Mononuclear cell (primary cell): ENCODE results near the gene WDR91. TPM values are rescaled to one million over a fixed set of nuclear protein-coding genes. Genes with fewer than 3 reads are reported as not detected.
"Not testable (repeated sequence)": the region's sequence is repeated elsewhere in the genome, so short reads cannot be mapped to it uniquely, and the experiment has no call there.

Source experiments
- H3K27me3 ChIP-seq: 2 replicates; pipeline ENCODE4 v1.6.0; 2011; ENCODE audit warnings: low read length, control low read depth; ENCODE audit not compliant: insufficient read depth
- H3K4me1 ChIP-seq: 2 replicates; pipeline ENCODE4 v1.5.1; 2011; ENCODE audit warnings: mild to moderate bottlenecking, low read length, control low read depth; ENCODE audit not compliant: insufficient read depth
- H3K4me3 ChIP-seq: 2 replicates; pipeline ENCODE4 v1.5.1; 2011; ENCODE audit warnings: mild to moderate bottlenecking, low read length, moderate library complexity
- H3K9me3 ChIP-seq: 2 replicates; pipeline ENCODE4 v1.5.1; 2011; ENCODE audit warnings: low read depth, mild to moderate bottlenecking, control low read depth, low read length
- total RNA-seq: library from RNA; depleted of rRNA; stranded (reverse); fragments of >200 nt; gene quantifications from one replicate; pipeline ENCODE4 v1.2.3, GENCODE V29; 2012

Gene WDR91
- total RNA-seq, 1 donor, result 14.3 TPM

GRCh38 chr7:135239263-135239662 is 27.9 kb upstream of the WDR91 start:
- no peak overlapping the region for H3K4me3 ChIP-seq
- no peaks in the 10 kb centered on the region for H3K4me1 ChIP-seq
- no peaks in the 10 kb centered on the region for H3K9me3 ChIP-seq
- H3K27me3 ChIP-seq, result no peaks in the 10 kb centered on the region

DNA sequence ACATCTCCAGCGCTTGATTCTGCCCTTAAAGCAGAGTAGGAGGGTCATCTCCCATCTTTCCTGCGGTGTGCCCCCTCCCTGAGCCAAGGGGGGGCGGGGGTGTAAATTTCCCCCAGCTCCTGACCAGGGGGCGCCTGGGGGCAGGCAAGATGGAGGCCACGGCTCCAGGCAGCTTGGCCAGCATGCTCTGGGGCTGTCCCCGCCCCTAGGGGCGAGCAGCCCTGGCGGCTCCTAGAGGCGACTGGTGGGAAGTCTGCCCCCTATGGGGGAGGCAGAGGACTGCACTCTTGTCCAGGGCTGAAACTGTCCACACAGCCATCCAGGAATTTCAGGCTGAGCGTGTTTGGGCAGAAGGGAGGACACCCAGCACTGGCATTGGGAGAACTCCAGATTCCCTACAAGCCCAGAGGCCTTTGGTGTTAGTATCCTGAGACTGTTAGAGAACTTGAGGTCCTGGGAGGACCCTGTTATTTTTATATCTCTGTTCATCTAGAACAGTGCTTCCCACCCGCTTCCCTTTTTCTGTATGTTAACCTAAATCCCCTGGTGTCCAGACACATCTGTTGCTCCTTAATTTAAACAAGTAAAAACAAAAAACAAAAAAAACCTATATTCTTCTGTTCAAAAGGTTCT is 26.9 kb upstream of the WDR91 start:
- Histone ChIP-seq H3K4me1 (no peaks in the 10 kb centered on the region), H3K27me3 (no peaks in the 10 kb centered on the region), H3K4me3 (no peak overlapping the region), H3K9me3 (no peaks in the 10 kb centered on the region)

GRCh38 chr7:135236727-135237126 is 25.4 kb upstream of the WDR91 start:
- Histone ChIP-seq H3K9me3 (no peaks in the 10 kb centered on the region), H3K27me3 (no peaks in the 10 kb centered on the region), H3K4me1 (no peaks in the 10 kb centered on the region), H3K4me3 (no peak overlapping the region)

DNA sequence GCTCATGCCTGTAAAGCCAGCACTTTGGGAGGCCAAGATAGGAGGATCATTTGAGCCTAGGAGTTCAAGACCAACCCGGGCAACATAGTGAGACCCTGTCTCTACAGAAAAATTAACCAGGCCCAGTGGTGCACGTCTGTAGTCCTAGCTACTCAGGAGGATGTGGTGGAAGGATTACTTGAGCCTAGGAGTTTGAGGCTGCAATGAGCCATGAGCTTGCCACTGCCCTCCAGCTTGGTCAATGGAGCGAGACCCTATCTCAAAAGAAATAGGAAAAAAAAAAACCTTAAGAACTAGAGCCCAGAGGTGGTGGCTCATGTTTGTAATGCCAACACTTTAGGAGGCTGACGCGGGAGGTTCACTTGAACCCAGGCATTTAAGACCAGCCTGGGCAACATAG is 24.5 kb upstream of the WDR91 start:
- H3K4me1 ChIP-seq, result no peaks in the 10 kb centered on the region
- no peaks in the 10 kb centered on the region for H3K27me3 ChIP-seq
- H3K4me3 ChIP-seq, result no peak overlapping the region

GRCh38 chr7:135234727-135235126 is 23.4 kb upstream of the WDR91 start:
- H3K27me3 ChIP-seq, result no peaks in the 10 kb centered on the region
- no peaks in the 10 kb centered on the region for H3K4me1 ChIP-seq
- no peak overlapping the region for H3K4me3 ChIP-seq
- H3K9me3 ChIP-seq, result no peaks in the 10 kb centered on the region

More for the DNA sequence above, 24.5 kb upstream of the WDR91 start:
- H3K9me3 ChIP-seq, result no peaks in the 10 kb centered on the region

DNA sequence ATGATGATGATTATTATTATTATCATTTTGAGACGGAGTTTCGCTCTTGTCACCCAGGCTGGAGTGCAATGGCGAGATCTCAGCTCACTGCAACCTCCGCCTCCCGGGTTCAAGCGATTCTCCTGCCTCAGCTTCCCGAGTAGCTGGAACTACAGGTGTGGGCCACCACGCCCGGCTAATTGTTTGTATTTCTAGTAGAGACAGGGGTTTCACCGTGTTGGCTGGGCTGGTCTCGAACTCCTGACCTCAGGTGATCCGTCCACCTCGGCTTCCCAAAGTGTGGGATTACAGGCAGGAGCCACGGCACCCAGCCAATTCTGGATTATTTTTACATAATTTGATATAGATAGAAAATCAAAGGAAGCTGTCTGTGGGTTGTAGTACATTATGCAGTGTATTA is 22.8 kb upstream of the WDR91 start:
- not testable (repeated sequence) for H3K4me3 ChIP-seq, H3K9me3 ChIP-seq, H3K4me1 ChIP-seq, H3K27me3 ChIP-seq

GRCh38 chr7:135233570-135233969 is 22.2 kb upstream of the WDR91 start, which contains the start of gene STRA8:
Gene STRA8 (plus strand): TSS chr7:135233838. CDS start chr7:135240525, 6,687 bp downstream.
- Histone ChIP-seq H3K9me3 (no peaks in the 10 kb centered on the region), H3K4me3 (no peak within 1 kb of the TSS), H3K4me1 (no peaks in the 10 kb centered on the region), H3K27me3 (no peaks in the 10 kb centered on the region)

- H3K4me3 ChIP-seq, result no peak overlapping the region
- no peaks in the 10 kb centered on the region for H3K9me3 ChIP-seq
- no peaks in the 10 kb centered on the region for H3K27me3 ChIP-seq
- no peaks in the 10 kb centered on the region for H3K4me1 ChIP-seq
Measured at GRCh38 chr7:135232720-135233119, 21.4 kb upstream of the WDR91 start.

GRCh38 chr7:135232087-135232486 is 20.8 kb upstream of the WDR91 start:
- H3K4me1 ChIP-seq, result no peaks in the 10 kb centered on the region
- H3K9me3 ChIP-seq, result no peaks in the 10 kb centered on the region
- no peaks in the 10 kb centered on the region for H3K27me3 ChIP-seq
- H3K4me3 ChIP-seq, result no peak overlapping the region

GRCh38 chr7:135231686-135232085 is 20.4 kb upstream of the WDR91 start:
- Histone ChIP-seq H3K4me3 (no peak overlapping the region), H3K9me3 (no peaks in the 10 kb centered on the region), H3K4me1 (no peaks in the 10 kb centered on the region), H3K27me3 (no peaks in the 10 kb centered on the region)

GRCh38 chr7:135224027-135224426 is 12.7 kb upstream of the WDR91 start:
- Histone ChIP-seq H3K4me3 (no peak overlapping the region), H3K27me3 (no peaks in the 10 kb centered on the region), H3K4me1 (no peaks in the 10 kb centered on the region), H3K9me3 (no peaks in the 10 kb centered on the region)

DNA sequence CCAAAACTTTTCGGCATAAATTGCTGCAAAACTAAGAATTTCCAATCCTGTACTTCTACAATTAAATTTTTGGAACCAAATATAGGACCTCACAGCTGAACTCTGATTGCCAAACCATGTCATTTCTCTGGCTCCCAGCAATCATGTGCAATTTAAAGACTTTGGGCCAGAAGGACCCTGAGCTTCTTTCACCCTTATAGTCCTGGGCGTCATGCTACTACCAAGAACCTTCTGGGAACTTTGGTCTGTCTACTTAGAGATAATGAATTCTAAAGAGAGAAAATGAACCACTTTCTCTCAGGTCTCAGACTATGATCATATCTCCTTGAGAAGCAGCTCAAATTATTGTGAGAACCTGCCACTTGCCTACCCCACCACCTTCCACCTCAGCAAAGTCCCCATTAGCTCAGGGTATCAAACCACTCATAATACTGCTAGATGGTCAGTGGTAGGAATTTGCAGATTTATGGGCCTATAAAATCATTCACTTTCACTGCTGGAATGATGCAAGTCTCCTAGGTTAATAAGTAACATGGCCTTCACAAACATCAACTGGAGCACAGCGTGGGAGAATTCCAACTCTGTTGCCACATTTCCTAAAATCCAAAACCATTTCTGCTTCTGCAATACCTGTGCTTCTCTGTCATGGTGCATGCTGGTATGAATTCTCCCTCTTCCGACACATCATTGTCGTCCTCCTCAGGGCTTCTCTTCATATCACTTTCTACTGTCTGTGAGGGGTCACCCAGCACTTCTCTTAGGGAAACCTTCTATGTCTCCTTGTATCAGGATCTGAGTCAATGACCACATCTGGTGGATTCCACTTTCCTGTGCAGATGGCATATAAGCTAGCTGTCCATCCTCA is 6.6 kb upstream of the WDR91 start:
- no peaks in the 10 kb centered on the region for H3K9me3 ChIP-seq
- H3K27me3 ChIP-seq, result no peaks in the 10 kb centered on the region
- no peaks in the 10 kb centered on the region for H3K4me1 ChIP-seq
- H3K4me3 ChIP-seq, result no peak overlapping the region

DNA sequence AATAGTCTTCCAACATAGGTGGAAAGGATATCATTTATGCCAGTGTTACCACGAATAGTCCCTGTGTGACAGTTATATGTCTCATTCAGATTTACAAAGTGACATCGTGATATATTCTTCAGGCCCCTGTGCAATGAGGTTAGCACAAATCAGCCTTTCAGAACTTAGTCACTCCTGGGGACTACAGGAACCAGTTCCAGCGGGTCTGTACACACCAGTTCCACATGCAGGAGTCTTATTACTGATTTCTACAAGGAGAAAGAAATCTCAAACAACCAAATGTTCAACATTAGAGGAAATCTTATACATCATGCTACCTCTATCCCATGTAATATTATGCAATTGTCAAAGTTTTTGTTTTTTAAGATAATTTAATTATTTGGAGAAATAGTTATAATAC is 4.4 kb upstream of the WDR91 start:
- Histone ChIP-seq H3K27me3 (no peaks in the 10 kb centered on the region), H3K9me3 (no peaks in the 10 kb centered on the region), H3K4me1 (peaks cover 8% of the 10 kb centered on the region), H3K4me3 (no peak overlapping the region)

DNA sequence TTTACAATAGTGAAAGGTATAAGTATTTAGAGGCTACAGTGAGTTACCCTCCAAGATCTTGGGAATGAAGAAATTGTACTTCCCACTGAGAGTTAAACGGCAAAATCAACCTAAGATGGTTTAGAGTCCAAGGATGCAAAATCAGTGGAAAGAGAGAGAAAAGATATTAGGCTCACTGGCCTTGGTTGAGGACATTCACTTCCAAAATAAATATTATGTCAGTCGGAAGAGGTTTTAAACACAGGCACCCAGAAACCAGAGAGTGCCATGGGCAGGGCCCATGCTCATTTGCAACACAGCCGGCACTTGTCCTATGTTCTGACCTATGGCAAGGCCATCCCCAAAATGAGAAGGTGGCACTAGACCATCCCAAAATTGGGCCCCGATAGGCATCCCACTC is 3.9 kb upstream of the WDR91 start:
- Histone ChIP-seq H3K27me3 (no peaks in the 10 kb centered on the region), H3K4me3 (no peak overlapping the region), H3K4me1 (peaks cover 13% of the 10 kb centered on the region), H3K9me3 (no peaks in the 10 kb centered on the region)

DNA sequence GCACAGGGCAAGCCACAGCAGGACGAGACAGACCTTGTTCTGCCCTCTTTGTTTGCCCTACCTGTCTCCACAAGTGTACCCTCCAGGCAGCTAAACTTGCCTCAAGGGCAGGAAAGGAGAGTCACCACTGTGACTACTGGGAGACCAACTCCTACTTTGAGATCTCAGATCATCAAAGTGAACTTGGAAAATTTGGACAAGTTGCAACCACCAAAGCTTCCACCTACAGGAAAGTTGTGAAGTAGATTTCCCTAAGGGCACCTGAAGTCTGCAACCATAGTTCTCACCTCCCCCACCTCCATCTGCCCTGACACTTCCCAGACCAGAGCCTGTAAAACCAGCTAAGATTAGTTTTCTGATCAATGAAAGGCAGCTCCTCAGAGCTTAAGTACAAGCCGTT is 2.5 kb upstream of the WDR91 start:
- peaks cover 26% of the 10 kb centered on the region for H3K4me1 ChIP-seq
- H3K4me3 ChIP-seq, result no peak overlapping the region
- no peaks in the 10 kb centered on the region for H3K9me3 ChIP-seq
- H3K27me3 ChIP-seq, result no peaks in the 10 kb centered on the region
